Measurements from ENCODE around the gene GTF3A.

GTF3A gene

GRCh38 chr13:27428160-27428559, 3.7 kb downstream of the GTF3A start:
- Histone ChIP-seq H4K8ac (ENCODE audit: low read depth, low read length) (no peak overlapping the region), H4K12ac (ENCODE audit: low read depth, low read length) (no peak overlapping the region), H2AFZ (ENCODE audit: insufficient read depth, low read length, poor library complexity) (no peak overlapping the region), H3K23ac (ENCODE audit: low read length) (no peak overlapping the region), H3K27ac (ENCODE audit: low read depth, low read length) (no peak overlapping the region), H3K4me2 (ENCODE audit: low read length) (no peak overlapping the region), H3K18ac (ENCODE audit: low read length) (no peak overlapping the region), H3K79me1 (ENCODE audit: low read length) (peaks cover 6% of the 10 kb centered on the region), H2BK5ac (ENCODE audit: low read depth, low read length, poor library complexity) (no peak overlapping the region), H3K14ac (ENCODE audit: low read length) (no peak overlapping the region), H3K36me3 (ENCODE audit: control insufficient read depth in 1 of 2, insufficient read depth in 2 of 2, low read length in 2 of 2) (peaks cover 12 to 27% of the 10 kb centered on the region in 2 experiments), H3K4me1 (ENCODE audit: control insufficient read depth in 1 of 2, insufficient read depth in 2 of 2, low read length in 2 of 2) (peaks cover 9 to 15% of the 10 kb centered on the region in 2 experiments), H2BK12ac (ENCODE audit: low read length) (no peak overlapping the region), H2AK5ac (ENCODE audit: low read length) (no peak overlapping the region), H4K91ac (ENCODE audit: low read depth, low read length) (no peak overlapping the region), H3K79me2 (ENCODE audit: control insufficient read depth, insufficient read depth, low read length, poor library complexity) (peaks cover 4% of the 10 kb centered on the region), H3K9ac (ENCODE audit: low read length) (no peak overlapping the region), H3K4me3 (ENCODE audit: low read depth, low read length) (no peak overlapping the region), H2BK120ac (ENCODE audit: insufficient read depth, low read length, poor library complexity) (no peak overlapping the region), H3K9me3 (ENCODE audit: insufficient read depth, low read depth, low read length) (peaks cover 1% of the 10 kb centered on the region), H3K4ac (ENCODE audit: low read depth, low read length) (no peak overlapping the region), H3K27me3 (ENCODE audit: insufficient read depth, low read length) (no peaks in the 10 kb centered on the region)
- DNase-seq: no peak
- no CpG with 5 or more reads among the region's 5 CpGs for WGBS (ENCODE audit: extremely low coverage, insufficient coverage, insufficient read length)

DNA sequence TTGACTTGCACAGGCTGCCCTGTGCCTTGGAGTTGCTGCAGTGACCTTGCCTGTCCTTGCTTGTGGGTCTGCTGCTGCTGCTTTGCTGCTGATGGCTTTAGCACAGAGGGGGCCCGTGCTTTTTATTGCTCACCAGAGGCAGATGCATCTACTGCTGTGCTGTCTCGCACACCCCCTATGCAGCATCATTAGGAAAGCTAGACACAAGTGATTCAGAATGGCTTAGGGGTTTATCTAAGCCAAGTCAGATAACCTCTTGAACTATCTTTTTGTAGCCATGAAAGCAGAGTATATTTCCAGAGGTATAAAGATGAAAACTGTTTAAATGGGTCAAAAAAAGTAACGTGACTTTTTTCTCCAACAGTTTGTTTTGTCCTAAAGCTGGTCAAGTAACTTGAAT, 7.8 kb downstream of the GTF3A start:
- Histone ChIP-seq H3K9me3 (ENCODE audit: insufficient read depth, low read depth, low read length) (peaks cover 1% of the 10 kb centered on the region), H2BK120ac (ENCODE audit: insufficient read depth, low read length, poor library complexity) (no peak overlapping the region), H3K4me1 (ENCODE audit: control insufficient read depth in 1 of 2, insufficient read depth in 2 of 2, low read length in 2 of 2) (no peaks in the 10 kb centered on the region), H2AK5ac (ENCODE audit: low read length) (no peak overlapping the region), H4K12ac (ENCODE audit: low read depth, low read length) (no peak overlapping the region), H3K18ac (ENCODE audit: low read length) (no peak overlapping the region), H3K9ac (ENCODE audit: low read length) (no peak overlapping the region), H3K4me3 (ENCODE audit: low read depth, low read length) (no peak overlapping the region), H3K4me2 (ENCODE audit: low read length) (no peak overlapping the region), H3K14ac (ENCODE audit: low read length) (no peak overlapping the region), H3K79me1 (ENCODE audit: low read length) (no peaks in the 10 kb centered on the region), H3K27me3 (ENCODE audit: insufficient read depth, low read length) (no peaks in the 10 kb centered on the region), H4K8ac (ENCODE audit: low read depth, low read length) (no peak overlapping the region), H3K4ac (ENCODE audit: low read depth, low read length) (no peak overlapping the region), H2BK5ac (ENCODE audit: low read depth, low read length, poor library complexity) (no peak overlapping the region), H3K79me2 (ENCODE audit: control insufficient read depth, insufficient read depth, low read length, poor library complexity) (no peaks in the 10 kb centered on the region), H2AFZ (ENCODE audit: insufficient read depth, low read length, poor library complexity) (no peak overlapping the region), H3K27ac (ENCODE audit: low read depth, low read length) (no peak overlapping the region), H3K36me3 (ENCODE audit: control insufficient read depth in 1 of 2, insufficient read depth in 2 of 2, low read length in 2 of 2) (peaks cover 20 to 42% of the 10 kb centered on the region in 2 experiments), H2BK12ac (ENCODE audit: low read length) (no peak overlapping the region), H4K91ac (ENCODE audit: low read depth, low read length) (no peak overlapping the region), H3K23ac (ENCODE audit: low read length) (no peak overlapping the region)
- DNase-seq: no peak
- no CpG with 5 or more reads among the region's 3 CpGs for WGBS (ENCODE audit: extremely low coverage, insufficient coverage, insufficient read length)

- no CpG with 5 or more reads among the region's 12 CpGs for WGBS (ENCODE audit: extremely low coverage, insufficient coverage, insufficient read length)
- Histone ChIP-seq H3K18ac (ENCODE audit: low read length) (no peak overlapping the region), H3K79me1 (ENCODE audit: low read length) (no peaks in the 10 kb centered on the region), H3K9me3 (ENCODE audit: insufficient read depth, low read depth, low read length) (peaks cover 1% of the 10 kb centered on the region), H3K9ac (ENCODE audit: low read length) (no peak overlapping the region), H3K79me2 (ENCODE audit: control insufficient read depth, insufficient read depth, low read length, poor library complexity) (no peaks in the 10 kb centered on the region), H2AFZ (ENCODE audit: insufficient read depth, low read length, poor library complexity) (no peak overlapping the region), H2BK5ac (ENCODE audit: low read depth, low read length, poor library complexity) (no peak overlapping the region), H3K4me3 (ENCODE audit: low read depth, low read length) (no peak overlapping the region), H3K14ac (ENCODE audit: low read length) (no peak overlapping the region), H2BK12ac (ENCODE audit: low read length) (no peak overlapping the region), H4K8ac (ENCODE audit: low read depth, low read length) (no peak overlapping the region), H4K91ac (ENCODE audit: low read depth, low read length) (no peak overlapping the region), H4K12ac (ENCODE audit: low read depth, low read length) (no peak overlapping the region), H2BK120ac (ENCODE audit: insufficient read depth, low read length, poor library complexity) (no peak overlapping the region), H3K23ac (ENCODE audit: low read length) (no peak overlapping the region), H3K4me1 (ENCODE audit: control insufficient read depth in 1 of 2, insufficient read depth in 2 of 2, low read length in 2 of 2) (no peaks in the 10 kb centered on the region), H3K27me3 (ENCODE audit: insufficient read depth, low read length) (no peaks in the 10 kb centered on the region), H3K4me2 (ENCODE audit: low read length) (no peak overlapping the region), H3K4ac (ENCODE audit: low read depth, low read length) (no peak overlapping the region), H3K27ac (ENCODE audit: low read depth, low read length) (no peak overlapping the region), H3K36me3 (ENCODE audit: control insufficient read depth in 1 of 2, insufficient read depth in 2 of 2, low read length in 2 of 2) (peaks cover 19 to 42% of the 10 kb centered on the region in 2 experiments), H2AK5ac (ENCODE audit: low read length) (no peak overlapping the region)
- DNase-seq: no peak
Observed at GRCh38 chr13:27432611-27433210, 8.3 kb downstream of the GTF3A start.

- Histone ChIP-seq H2AK5ac (ENCODE audit: low read length) (no peak overlapping the region), H3K27ac (ENCODE audit: low read depth, low read length) (no peak overlapping the region), H3K4me3 (ENCODE audit: low read depth, low read length) (no peak overlapping the region), H3K23ac (ENCODE audit: low read length) (no peak overlapping the region), H4K91ac (ENCODE audit: low read depth, low read length) (no peak overlapping the region), H2AFZ (ENCODE audit: insufficient read depth, low read length, poor library complexity) (no peak overlapping the region), H2BK5ac (ENCODE audit: low read depth, low read length, poor library complexity) (no peak overlapping the region), H3K79me1 (ENCODE audit: low read length) (no peaks in the 10 kb centered on the region), H3K9me3 (ENCODE audit: insufficient read depth, low read depth, low read length) (no peaks in the 10 kb centered on the region), H3K27me3 (ENCODE audit: insufficient read depth, low read length) (no peaks in the 10 kb centered on the region), H3K14ac (ENCODE audit: low read length) (no peak overlapping the region), H3K79me2 (ENCODE audit: control insufficient read depth, insufficient read depth, low read length, poor library complexity) (no peaks in the 10 kb centered on the region), H3K9ac (ENCODE audit: low read length) (no peak overlapping the region), H2BK12ac (ENCODE audit: low read length) (no peak overlapping the region), H3K36me3 (ENCODE audit: control insufficient read depth in 1 of 2, insufficient read depth in 2 of 2, low read length in 2 of 2) (peaks cover 13 to 29% of the 10 kb centered on the region in 2 experiments), H4K12ac (ENCODE audit: low read depth, low read length) (no peak overlapping the region), H3K18ac (ENCODE audit: low read length) (no peak overlapping the region), H2BK120ac (ENCODE audit: insufficient read depth, low read length, poor library complexity) (no peak overlapping the region), H3K4me1 (ENCODE audit: control insufficient read depth in 1 of 2, insufficient read depth in 2 of 2, low read length in 2 of 2) (no peaks in the 10 kb centered on the region), H4K8ac (ENCODE audit: low read depth, low read length) (no peak overlapping the region), H3K4me2 (ENCODE audit: low read length) (no peak overlapping the region), H3K4ac (ENCODE audit: low read depth, low read length) (no peak overlapping the region)
- no peak for DNase-seq
- no CpG with 5 or more reads among the region's 2 CpGs for WGBS (ENCODE audit: extremely low coverage, insufficient coverage, insufficient read length)
Observed at GRCh38 chr13:27437126-27437525, 12.7 kb downstream of the GTF3A start.

All from trophoblast cell (in vitro differentiated cells and primary cell).